NCI-H460 (cell line): Measurements from ENCODE around the gene WDR53. TPM values are rescaled to one million over a fixed set of nuclear protein-coding genes. Genes with fewer than 3 reads are reported as not detected.
"Not testable (repeated sequence)": the region's sequence is repeated elsewhere in the genome, so short reads cannot be mapped to it uniquely, and the experiment has no call there.

Experiments used
- DNase-seq: peaks from one replicate; pipeline ENCODE4 v3.0.0-alpha.2; 2016; ENCODE audit warnings: low read depth; ENCODE audit errors: extremely low read depth
- polyA plus RNA-seq: library from polyadenylated mRNA; depleted of rRNA; stranded (reverse); fragments of >200 nt; gene quantifications from 2 replicates; pipeline ENCODE4 v1.2.3, GENCODE V29; 2014; cell fraction: nucleus; rRNA removed
- total RNA-seq: library from RNA; depleted of rRNA; stranded (reverse); fragments of >200 nt; shearing (Covaris generic); gene quantifications from 2 replicates; pipeline ENCODE4 v1.2.3, GENCODE V29; 2014; rRNA removed

Gene WDR53
- total RNA-seq, result 5.8 and 9.8 TPM in 2 replicates
- 3.9 and 18.7 TPM in 2 replicates for polyA plus RNA-seq

DNA sequence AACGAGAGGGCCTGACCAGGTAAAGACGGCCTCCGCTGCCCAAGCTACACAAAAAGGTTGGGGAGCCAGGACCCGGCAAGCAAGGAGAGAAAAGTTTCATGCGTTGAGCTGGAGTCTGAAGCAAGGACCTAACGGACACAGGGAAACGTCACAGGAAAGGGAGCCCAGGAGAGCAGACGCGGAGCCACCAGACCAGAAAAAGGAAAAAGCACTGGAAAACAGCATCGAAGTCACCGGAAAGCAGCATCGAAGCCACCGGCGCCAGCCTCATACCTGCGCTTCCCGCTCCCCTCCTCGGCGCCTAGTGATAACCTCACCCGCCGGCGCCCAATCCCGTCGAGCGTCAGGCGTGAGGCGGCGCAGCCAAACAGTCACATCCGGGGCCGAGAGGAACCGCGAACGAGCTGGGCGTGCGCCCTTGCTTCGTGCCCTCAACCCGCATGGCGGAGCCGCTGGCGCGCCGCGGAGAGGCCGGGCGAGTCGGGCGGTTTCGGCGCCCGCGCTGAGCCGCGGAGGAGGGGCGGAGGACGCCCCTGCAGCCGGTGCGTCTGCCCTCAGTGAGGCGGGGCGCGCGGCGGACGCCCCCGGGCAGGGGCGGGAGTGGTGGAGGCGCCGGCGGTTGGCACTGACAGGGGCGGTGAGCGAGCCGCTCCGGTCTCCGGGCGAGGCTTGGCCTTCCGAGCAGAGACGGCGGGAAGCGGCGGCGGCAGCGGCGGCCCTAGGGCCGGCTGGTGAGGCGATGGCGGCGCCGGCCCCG, at the start of gene WDR53, which contains the start of gene FBXO45:
TSS of gene WDR53 (minus strand) at position 309 of the 757 bp plus-strand sequence. CDS start 7,079 bp downstream, outside the sequence.
TSS of gene FBXO45 (plus strand) at position 415 of the 757 bp plus-strand sequence. CDS start at position 740, 325 bp downstream.
- peak; percentile 87 for DNase-seq

DNA sequence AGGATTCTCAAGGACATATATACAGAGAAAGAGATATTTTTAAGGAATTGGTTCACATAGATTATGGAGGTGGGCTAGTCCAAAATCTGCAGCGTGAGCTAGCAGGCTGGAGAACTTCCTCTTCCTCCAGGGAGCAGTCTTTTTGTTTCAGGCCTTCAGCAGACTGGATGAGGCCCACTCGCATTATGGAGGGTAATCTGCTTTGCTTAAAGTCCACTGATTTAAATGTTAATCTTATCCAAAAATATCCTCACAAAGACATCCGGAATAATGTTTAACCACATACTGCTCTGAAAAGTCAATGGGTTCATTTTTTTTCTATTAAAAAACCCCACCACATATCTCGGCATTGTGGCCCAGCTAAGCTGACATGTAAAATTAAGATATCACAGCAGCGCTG, 48.9 kb upstream of the WDR53 start:
- no peak for DNase-seq

DNA sequence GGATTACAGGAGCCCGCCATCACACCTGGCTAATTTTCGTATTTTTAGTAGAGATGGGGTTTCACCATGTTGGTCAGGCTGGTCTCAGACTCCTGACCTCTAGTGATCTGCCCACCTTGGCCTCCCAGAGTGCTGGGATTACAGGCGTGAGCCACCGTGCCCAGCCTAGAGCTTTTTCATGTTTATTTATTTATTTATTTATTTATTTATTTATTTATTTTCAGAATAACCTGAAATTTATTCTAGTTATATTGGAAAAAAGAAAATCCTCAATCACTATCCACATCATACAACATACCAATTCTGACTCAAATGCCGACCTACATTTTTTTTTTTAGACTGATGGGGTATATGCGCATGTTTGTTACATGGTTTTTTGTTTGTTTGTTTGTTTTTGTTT, 46.9 kb upstream of the WDR53 start:
- not testable (repeated sequence) for DNase-seq

DNA sequence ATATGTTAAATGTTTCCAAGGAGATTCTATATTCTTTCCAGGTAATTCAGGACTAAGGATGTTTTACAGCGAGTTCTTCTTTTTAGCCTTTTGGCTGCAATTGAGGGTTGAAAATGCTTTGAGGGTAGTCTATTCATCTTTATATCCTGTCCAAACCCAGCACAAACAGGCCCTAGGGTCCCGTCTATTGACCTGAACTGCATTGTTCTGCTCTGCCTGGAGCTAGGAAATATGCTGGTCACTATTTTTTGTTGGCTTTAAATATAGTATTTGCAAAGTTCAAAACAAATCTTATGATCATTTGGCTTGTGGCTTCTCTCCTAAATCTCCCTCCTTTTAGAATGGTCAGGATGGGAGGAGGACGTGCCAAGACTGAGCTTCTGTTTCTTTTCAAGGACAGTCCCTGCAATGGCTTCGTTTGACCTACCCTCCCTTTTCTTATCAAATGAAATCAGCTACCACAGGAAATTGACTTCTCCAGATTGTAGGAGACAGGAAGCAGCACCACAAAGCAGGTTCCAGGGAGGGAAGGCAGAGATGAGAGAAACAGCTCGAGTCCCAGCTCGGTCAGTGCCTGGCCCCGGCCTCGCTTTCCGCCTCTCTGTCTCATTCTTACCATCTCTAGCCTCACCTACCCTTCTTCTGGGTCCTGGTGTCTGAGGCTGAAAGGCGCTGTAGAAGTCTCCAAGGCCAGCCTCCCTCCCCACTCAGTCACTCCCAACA, 43.6 kb upstream of the WDR53 start:
- DNase-seq, result no peak

DNA sequence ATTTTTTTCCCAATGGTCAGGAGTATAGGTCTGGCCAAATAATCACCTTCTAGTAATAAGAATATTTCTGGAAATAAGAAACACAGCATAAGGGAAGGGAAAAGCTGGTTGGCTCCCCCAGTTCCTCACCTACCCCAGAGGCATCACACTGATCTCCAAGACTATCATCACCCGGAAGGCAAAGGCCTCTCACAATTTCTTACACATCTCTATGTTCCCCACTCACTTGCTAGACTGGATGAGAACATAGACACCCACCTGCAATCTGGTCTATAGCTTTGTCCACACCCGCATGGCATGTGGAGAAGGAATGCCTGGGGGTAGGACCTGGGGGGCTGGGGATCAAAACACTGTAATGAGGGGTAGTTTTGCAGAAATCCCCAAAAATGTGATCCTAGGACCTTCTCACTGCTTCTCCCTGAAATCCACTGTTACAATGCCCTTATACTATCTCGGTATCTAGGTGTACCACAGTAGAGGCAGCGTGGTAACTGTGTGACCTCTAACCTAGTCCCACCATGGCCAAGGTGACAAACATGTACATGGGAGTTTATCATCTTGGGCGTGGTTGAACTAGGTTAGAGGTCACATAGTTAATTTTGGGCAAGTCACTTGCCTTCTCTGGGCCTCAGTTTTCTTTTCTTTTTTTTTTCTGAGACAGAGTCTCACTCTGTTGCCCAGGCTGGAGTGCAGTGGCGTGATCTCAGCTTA, 41.6 kb upstream of the WDR53 start:
- DNase-seq, result no peak

DNA sequence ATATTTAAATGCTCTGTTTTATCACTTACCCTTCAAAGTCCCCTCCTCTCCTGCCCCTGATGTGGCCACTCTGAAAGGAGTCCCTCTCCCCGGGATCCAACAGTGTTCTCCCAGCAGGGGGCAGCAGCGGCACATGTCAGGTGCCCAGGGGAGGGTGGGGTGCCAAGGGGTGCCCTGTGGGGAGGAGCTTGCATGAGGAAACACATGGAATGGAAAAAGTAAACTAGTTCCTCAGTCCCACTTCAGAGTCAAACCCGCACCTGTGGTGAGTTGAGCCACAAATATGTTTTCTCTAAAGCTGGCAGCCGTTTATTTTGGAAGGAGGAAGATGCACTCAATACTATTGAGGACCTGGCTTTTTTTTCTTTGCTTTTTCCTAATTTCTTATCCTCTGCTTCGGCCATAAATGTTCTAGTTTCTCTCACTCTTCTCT, 41.0 kb upstream of the WDR53 start:
- peak; percentile 75 for DNase-seq

DNA sequence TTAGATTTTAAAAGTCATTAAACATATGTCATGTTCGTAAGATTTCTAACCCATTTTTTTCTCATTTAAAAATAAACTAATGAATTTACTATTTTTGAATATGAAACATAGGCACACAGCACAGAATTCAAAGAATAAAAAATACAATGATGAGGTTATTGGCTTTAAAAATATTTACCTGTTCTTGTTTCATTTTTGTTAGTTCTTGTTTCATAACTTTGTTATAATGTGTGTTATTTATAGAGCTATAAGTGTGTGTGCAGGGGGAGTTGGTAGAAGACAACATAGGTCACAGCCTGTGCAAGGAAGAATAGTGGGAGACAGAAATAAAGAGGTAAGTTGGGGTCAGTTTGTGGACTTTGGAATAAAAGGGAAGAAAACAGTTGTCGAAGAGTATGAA, 40.3 kb upstream of the WDR53 start:
- DNase-seq, result no peak

DNA sequence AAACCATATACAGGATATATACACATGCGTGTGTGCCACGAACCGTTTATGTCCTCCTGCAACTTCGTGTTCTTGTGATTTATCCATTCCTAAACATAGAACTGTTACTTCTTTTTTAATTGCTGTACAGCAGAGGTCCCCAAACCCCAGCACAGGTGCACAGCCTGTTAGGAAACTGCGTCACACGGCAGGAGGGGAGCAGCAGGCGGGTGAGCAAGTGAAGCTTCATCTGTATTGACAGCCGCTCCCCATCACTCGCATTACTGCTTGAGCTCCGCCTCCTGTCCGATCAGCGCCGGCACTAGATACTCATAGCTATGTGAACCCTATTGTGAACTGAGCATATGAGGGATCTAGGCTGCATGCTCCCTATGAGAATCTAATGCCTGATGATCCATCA, 36.2 kb upstream of the WDR53 start:
- DNase-seq, result no peak

DNA sequence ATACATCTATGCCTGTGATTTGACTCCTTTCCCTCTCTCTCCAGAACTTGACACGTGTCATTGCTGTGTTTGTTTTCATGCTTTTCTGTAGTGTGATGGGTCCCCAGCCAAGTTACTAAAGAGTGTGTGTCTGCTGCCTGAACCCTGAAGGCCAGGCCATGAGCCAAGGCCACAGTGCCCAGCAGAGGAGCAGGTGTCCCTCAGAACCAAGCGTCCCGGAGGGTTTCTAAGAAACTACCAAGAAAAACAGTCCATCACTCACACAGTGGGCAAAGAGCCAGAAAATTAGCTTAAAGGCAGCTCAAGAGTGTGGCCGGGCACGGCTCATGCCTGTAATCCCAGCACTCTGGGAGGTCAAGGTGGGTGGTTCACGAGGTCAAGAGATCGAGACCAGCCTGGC, 35.3 kb upstream of the WDR53 start:
- DNase-seq, result no peak

DNA sequence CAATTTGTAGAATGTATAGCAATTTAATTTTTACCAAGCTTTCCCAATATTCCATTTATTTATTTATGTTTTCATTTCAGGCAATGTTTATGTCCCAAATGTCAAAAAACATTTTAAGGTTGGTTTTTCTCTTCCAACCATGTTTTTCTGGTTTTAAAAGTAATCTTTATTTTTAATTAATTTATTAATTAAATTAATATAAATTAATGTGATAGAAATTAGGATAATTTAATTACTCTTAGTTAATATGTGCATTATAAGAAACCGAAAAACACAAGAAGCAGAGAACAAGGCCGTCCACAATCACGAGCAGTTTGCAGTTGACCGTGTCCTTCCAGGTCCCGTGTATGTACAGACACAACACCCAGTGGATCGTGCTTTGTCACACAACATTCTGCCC, 34.3 kb upstream of the WDR53 start:
- DNase-seq, result no peak

DNA sequence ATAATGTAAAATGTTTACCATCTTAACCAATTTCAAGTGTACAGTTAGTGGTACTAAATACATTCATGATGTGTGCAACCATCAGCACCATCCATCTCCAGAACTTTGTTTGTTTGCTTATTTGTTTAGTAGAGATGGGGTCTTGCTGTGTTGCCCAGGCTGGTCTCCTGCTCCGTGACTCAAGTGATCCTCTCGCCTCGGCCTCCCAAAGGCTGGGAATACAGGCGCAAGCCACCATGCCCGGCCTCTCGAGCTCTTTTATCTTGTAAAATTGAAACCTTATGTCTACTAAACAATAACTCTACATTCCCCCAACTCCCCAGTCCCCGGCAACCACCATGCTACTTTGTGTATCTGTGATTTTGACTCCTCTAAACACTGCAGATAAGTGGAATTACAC, 32.0 kb upstream of the WDR53 start:
- DNase-seq, result no peak

DNA sequence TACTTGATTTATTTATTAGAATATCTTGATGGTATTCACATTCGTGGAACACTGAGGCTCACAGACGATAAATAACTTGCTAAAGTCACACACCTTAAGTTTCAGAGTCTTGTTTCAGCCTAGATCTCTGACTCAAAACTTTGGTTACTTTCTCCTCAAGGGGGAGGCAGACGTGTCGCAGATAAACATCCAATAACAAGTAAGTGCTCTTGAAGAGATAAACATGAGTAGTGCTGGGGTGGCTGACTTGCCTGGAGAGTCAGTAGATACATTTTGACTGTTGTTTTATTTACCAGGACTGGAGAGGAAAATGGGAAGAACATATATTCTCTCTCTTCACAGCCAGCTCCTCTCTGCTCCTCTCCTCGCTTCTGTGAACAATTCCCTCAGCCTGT, 31.4 kb upstream of the WDR53 start:
- no peak for DNase-seq

DNA sequence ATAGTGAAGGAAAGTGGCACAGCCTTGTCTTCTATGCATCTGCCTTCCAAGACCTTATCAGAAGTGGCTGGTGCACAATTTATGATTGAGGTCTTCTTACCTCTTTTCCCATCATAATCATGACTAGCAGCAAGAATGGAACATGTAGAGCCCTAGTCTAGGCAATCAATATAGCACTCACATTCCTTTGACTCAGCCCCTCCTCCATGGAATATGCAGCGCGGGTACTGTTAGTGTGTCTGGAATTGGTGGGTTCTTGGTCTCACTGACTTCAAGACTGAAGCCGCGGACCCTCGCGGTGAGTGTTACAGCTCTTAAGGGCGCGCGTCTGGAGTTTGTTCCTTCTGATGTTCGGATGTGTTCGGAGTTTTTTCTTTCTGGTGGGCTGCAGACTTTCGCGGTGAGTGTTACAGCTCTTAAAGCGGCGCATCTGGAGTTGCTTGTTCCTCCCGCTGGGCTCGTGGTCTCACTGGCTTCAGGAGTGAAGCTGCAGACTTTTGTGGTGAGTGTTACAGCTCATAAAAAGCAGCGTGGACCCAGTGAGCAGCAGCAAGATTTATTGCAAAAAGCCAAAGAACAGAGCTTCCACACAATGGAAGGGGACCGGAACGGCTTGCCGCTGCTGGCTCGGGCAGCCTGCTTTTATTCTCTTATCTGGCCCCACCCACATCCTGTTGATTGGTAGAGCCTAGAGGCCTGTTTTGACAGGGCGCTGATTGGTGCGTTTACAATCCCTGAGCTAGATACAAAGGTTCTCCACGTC, 29.8 kb upstream of the WDR53 start:
- not testable (repeated sequence) for DNase-seq

DNA sequence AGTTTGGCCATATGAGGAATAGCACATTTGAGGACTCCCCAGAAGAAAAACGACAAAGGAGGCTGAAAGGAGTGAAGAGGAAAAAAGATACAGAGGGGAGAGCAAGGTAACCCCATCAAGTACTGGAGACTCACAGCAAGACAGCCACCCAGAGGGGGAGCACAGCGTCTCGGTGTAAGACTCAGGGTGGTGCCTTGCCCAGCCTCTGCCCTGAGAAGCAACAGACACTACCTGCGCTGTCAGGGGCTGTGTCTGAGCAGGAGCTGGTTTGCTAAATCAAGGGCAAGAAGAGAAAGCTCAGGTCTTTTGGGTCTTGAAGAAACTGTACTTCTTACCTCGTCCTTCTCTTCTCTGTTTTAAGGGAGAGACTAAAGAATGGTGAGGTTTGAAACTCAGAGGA, 28.0 kb upstream of the WDR53 start:
- DNase-seq, result no peak

DNA sequence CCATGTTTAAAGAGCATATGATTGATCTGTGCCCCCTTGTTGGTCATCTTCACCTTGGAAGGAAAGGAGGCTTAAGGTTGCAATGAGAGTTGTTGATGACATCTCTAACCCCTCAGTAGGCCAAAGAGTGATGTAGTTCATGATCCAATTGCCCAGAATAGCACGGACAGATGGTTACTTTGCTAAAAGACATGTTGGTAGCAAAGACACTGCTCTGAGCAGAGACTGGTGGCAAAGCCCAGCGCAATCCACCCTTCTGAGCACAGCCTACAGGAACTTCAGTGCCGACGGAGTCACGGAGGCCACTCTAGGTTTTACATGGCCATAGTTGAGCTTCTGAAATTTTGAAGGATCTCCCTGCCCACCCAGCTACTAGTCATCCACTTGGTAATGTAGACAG, 21.9 kb upstream of the WDR53 start:
- no peak for DNase-seq

DNA sequence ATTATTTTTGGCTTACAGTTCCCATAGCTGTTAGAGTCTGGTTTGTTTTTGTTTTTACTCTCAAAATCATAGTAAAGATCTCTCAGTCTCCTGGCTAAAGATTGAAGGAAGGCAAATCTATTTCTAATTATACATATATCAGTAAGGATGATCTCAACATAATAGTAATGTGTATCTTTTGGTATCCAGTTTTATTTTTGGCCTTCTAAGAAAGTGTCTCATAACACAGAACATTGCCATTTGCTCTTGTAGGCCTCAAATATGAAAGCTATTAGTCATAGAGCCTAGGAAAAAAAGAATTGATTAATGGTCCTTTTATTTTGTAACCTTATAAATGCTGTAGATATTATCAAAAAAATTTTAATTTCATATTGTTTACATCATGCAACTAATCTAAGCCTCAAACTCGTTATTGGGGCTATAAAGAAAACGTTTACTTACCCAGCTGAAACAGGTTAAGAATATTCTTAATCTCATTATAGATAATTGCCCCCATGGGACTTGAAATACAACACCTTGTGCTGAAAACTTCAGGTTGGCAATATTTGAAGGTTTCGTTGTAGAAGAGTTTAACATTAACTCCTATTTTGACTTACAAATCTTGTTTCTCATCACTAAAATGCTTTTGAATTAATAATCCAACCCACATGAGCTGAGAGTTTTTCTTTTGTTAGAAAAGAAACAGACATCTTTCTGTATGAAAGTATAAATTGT, 16.8 kb upstream of the WDR53 start:
- no peak for DNase-seq

DNA sequence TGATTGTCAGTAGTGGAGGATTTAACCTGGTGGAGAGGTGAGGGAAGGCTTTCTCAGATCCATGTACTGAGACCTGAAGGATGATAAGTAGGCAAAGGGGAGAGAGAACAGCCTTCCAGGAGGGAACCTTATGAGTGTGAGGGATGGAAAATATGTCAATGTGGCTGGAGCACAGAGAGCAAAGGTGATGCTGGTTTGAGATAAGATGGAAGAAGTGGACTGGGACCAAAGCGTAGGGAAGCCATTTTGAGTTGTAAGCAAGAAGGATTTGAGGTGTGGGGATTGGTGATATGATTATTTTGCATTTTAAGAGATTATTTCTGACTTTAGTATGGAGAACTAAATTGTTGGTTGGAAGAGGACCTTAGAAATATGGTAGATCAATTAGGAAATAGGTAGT, 4.0 kb upstream of the WDR53 start:
- DNase-seq, result no peak

DNA sequence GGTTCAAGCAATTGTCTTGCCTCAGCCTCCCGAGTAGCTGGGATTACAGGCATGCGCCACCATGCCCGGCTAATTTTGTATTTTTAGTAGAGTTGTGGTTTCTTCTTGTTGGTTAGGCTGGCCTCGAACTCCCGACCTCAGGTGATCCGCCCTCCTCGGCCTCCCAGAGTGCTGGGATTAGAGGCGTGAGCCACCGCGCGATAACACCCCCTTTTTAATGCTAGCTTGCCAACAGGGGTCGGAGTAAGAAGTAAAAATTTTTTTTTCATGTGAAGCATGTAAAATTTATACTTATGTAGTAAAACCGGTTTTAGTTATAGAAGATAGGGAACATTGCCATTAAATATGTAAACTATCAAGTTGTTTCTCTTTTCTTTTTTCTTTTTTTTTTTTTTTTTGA, 2.0 kb upstream of the WDR53 start:
- not testable (repeated sequence) for DNase-seq

DNA sequence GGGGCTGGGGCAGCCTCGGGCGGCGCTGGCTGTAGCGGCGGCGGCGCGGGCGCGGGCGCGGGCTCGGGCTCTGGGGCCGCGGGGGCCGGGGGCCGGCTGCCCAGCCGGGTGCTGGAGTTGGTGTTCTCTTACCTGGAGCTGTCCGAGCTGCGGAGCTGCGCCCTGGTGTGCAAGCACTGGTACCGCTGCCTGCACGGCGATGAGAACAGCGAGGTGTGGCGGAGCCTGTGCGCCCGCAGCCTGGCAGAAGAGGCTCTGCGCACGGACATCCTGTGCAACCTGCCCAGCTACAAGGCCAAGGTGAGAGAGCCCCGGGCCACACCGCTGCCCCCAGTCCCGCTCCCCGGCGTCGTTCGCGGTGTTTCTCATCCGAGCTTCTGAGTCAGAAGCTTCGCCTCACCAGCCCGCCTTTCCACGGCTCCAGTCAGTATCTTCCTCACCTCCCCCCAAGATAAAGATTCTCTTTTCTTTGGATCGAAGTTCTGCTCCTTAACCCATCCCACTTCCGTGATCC, 706 bp upstream of the WDR53 start:
- no peak for DNase-seq
